MM.1S (cell line): Measurements from ENCODE around the gene SPATS2.

ENCODE experiments used
- CTCF ChIP-seq: fragments of 300-600 bp; sonication (generic); IDR thresholded peaks from 2 replicates; pipeline ENCODE4 v1.5.1; 2016; ENCODE audit warnings: antibody characterized with exemption, low read length, mixed read lengths
- EZH2 ChIP-seq: fragments of 300-600 bp; sonication (generic); optimal IDR thresholded peaks from 2 replicates; pipeline ENCODE3; 2017; ENCODE audit warnings: low read depth, mild to moderate bottlenecking, antibody characterized with exemption, low read length, mixed read lengths
- EZH2phosphoT487 ChIP-seq: fragments of 300-600 bp; sonication (generic); IDR thresholded peaks from 2 replicates; pipeline ENCODE4 v1.6.1; 2018; ENCODE audit warnings: antibody characterized with exemption, low read length

GRCh38 chr12:49335955-49336644 is 31.2 kb upstream of the SPATS2 start:
- TF ChIP-seq CTCF = no peak
- no peak for TF ChIP-seq EZH2
- no peak for TF ChIP-seq EZH2phosphoT487
